H1 (cell line): ENCODE results near the gene SLTM. TPM values are rescaled to one million over a fixed set of nuclear protein-coding genes. Genes with fewer than 3 reads are reported as not detected.

ENCODE experiments used
- CTCF ChIA-PET: fragments of 300-600 bp; sonication (Branson Sonifier 250); formaldehyde crosslinking; loops from one replicate; lab custom pipeline; 2021; ENCODE audit not compliant: partially characterized antibody; lab: Charles Lee
- POLR2A ChIA-PET: fragments of 300-600 bp; sonication (Branson Sonifier 250); formaldehyde crosslinking; loops from one replicate; lab custom pipeline; 2021; ENCODE audit warnings: inconsistent platforms; ENCODE audit not compliant: partially characterized antibody; lab: Charles Lee
- DNase-seq, 2 experiments: peaks; one replicate each; pipeline versions ENCODE4 v3.0.0 to v3.0.0-alpha.2; 2010 to 2022; ENCODE audit warnings: low spot score in 2 of 2, low read depth in 1 of 2, mixed read lengths in 1 of 2
- FAIRE-seq: peaks from 2 replicates; lab custom pipeline; 2011; peaks lifted over from hg19 to GRCh38; lab: Jason Lieb, UNC
- H2AFZ ChIP-seq: 2 replicates; pipeline ENCODE4 v1.8.1; 2012; ENCODE audit warnings: low read length, inconsistent platforms
- H2AK5ac ChIP-seq: 2 replicates; pipeline ENCODE4 v1.6.1; 2013; ENCODE audit warnings: low read depth, low read length
- H2BK120ac ChIP-seq: replicated peaks from 2 replicates; pipeline ENCODE3; 2013; ENCODE audit warnings: low read depth, low read length, inconsistent platforms
- H2BK12ac ChIP-seq: 2 replicates; pipeline ENCODE4 v1.6.1; 2013; ENCODE audit warnings: low read depth, low read length
- H2BK15ac ChIP-seq: 2 replicates; pipeline ENCODE4 v1.6.1; 2013; ENCODE audit warnings: low read length
- H2BK20ac ChIP-seq: 2 replicates; pipeline ENCODE4 v1.6.1; 2013; ENCODE audit warnings: low read length
- H2BK5ac ChIP-seq: 2 replicates; pipeline ENCODE4 v1.6.1; 2013; ENCODE audit warnings: low read depth, low read length
- H3K14ac ChIP-seq: 2 replicates; pipeline ENCODE4 v1.6.1; 2013; ENCODE audit warnings: inconsistent platforms; ENCODE audit not compliant: insufficient read length
- H3K18ac ChIP-seq: 2 replicates; pipeline ENCODE4 v1.6.1; 2013; ENCODE audit warnings: low read length; ENCODE audit errors: extremely low read depth
- H3K23ac ChIP-seq: 2 replicates; pipeline ENCODE4 v1.6.1; 2013; ENCODE audit warnings: inconsistent platforms; ENCODE audit not compliant: insufficient read length
- H3K23me2 ChIP-seq: 2 replicates; pipeline ENCODE4 v1.6.1; 2013; ENCODE audit warnings: low read depth, low read length
- H3K27ac ChIP-seq: 2 replicates; pipeline ENCODE4 v1.6.1; 2011; ENCODE audit warnings: low read depth, low read length, inconsistent platforms
- H3K27me3 ChIP-seq, 4 experiments: replicated peaks in 1 of 4; 1 replicate in 1 of 4; 2 replicates in 3 of 4; pipeline versions ENCODE4 v1.6.1 to v1.8.1; 2011 to 2013; ENCODE audit warnings: low read length in 3 of 4, mild to moderate bottlenecking in 3 of 4, inconsistent platforms in 2 of 4, mixed read lengths in 2 of 4, moderate library complexity in 1 of 4; ENCODE audit not compliant: control insufficient read depth in 3 of 4, insufficient read depth in 3 of 4; ENCODE audit errors: extremely low read depth in 1 of 4
- H3K36me3 ChIP-seq, 4 experiments: 2 replicates each; pipeline versions ENCODE4 v1.6.1 to v1.8.1; 2011 to 2013; ENCODE audit warnings: mild to moderate bottlenecking in 4 of 4, low read length in 3 of 4, moderate library complexity in 2 of 4, control low read depth in 1 of 4, inconsistent platforms in 1 of 4; ENCODE audit not compliant: insufficient read depth in 4 of 4, control insufficient read depth in 2 of 4
- H3K4ac ChIP-seq: replicated peaks from 2 replicates; pipeline ENCODE3; 2013; ENCODE audit warnings: low read length, low read depth, mixed read lengths, inconsistent platforms; ENCODE audit not compliant: insufficient read length
- H3K4me1 ChIP-seq, 4 experiments: replicated peaks in 1 of 4; 1 replicate in 1 of 4; 2 replicates in 3 of 4; pipeline versions ENCODE4 v1.6.1 to v1.8.1; 2011 to 2013; ENCODE audit warnings: low read length in 3 of 4, inconsistent platforms in 2 of 4, mixed read lengths in 1 of 4; ENCODE audit not compliant: insufficient read depth in 4 of 4, control insufficient read depth in 3 of 4
- H3K4me2 ChIP-seq, 2 experiments: 2 replicates each; pipeline versions ENCODE4 v1.6.1 to v1.8.1; 2011 to 2013; ENCODE audit warnings: low read depth in 2 of 2, low read length in 2 of 2, control low read depth in 1 of 2, inconsistent platforms in 1 of 2, mild to moderate bottlenecking in 1 of 2; ENCODE audit not compliant: insufficient read depth in 1 of 2
- H3K4me3 ChIP-seq, 4 experiments: fragments of 200-600, 300-600 bp in 1 of 4; sonication (generic), shearing (Covaris generic), sonication (Bioruptor Twin) in 1 of 4; 2 replicates each; pipeline versions ENCODE4 v1.5.1 to v1.8.1; 2011 to 2016; ENCODE audit warnings: low read length in 4 of 4, low read depth in 3 of 4, control low read depth in 2 of 4, inconsistent platforms in 2 of 4, mild to moderate bottlenecking in 2 of 4, mixed read lengths in 1 of 4, moderate library complexity in 1 of 4; ENCODE audit not compliant: insufficient read depth in 2 of 4; ENCODE audit errors: extremely low read depth in 1 of 4
- H3K56ac ChIP-seq: replicated peaks from 2 replicates; pipeline ENCODE3; 2013; ENCODE audit warnings: low read depth, mild to moderate bottlenecking, mixed read lengths, low read length, inconsistent platforms; ENCODE audit not compliant: insufficient read length
- H3K79me1 ChIP-seq: 2 replicates; pipeline ENCODE4 v1.6.1; 2013; ENCODE audit warnings: low read depth, low read length, control low read depth
- H3K79me2 ChIP-seq, 2 experiments: 2 replicates each; pipeline versions ENCODE4 v1.6.1 to v1.8.1; 2012 to 2013; ENCODE audit warnings: low read length in 2 of 2, mild to moderate bottlenecking in 2 of 2, inconsistent platforms in 1 of 2; ENCODE audit not compliant: insufficient read depth in 2 of 2, control insufficient read depth in 1 of 2
- H3K9ac ChIP-seq, 4 experiments: replicated peaks in 1 of 4; 1 replicate in 1 of 4; 2 replicates in 3 of 4; pipeline versions ENCODE4 v1.6.1 to v1.8.1; 2011 to 2013; ENCODE audit warnings: low read depth in 3 of 4, low read length in 3 of 4, control low read depth in 2 of 4, mild to moderate bottlenecking in 2 of 4, moderate library complexity in 2 of 4, inconsistent platforms in 1 of 4; ENCODE audit errors: extremely low read depth in 1 of 4
- H3K9me3 ChIP-seq, 2 experiments: 2 replicates each; pipeline versions ENCODE4 v1.6.1 to v1.8.1; 2012 to 2013; ENCODE audit warnings: mild to moderate bottlenecking in 2 of 2, moderate library complexity in 2 of 2, control low read depth in 1 of 2, inconsistent platforms in 1 of 2, low read depth in 1 of 2, low read length in 1 of 2, mixed read lengths in 1 of 2; ENCODE audit not compliant: insufficient read depth in 2 of 2
- H4K20me1 ChIP-seq, 2 experiments: replicated peaks in 1 of 2; 2 replicates each; pipeline versions ENCODE3 to v1.8.1; 2011 to 2013; ENCODE audit warnings: inconsistent platforms in 2 of 2, low read length in 2 of 2, mild to moderate bottlenecking in 1 of 2; ENCODE audit not compliant: insufficient read depth in 2 of 2, control insufficient read depth in 1 of 2
- H4K5ac ChIP-seq: 2 replicates; pipeline ENCODE4 v1.6.1; 2013; ENCODE audit warnings: low read length, low read depth, mixed read lengths, inconsistent platforms; ENCODE audit not compliant: insufficient read length
- H4K8ac ChIP-seq: 2 replicates; pipeline ENCODE4 v1.8.0; 2013; ENCODE audit warnings: mild to moderate bottlenecking, moderate library complexity, low read length, inconsistent platforms; ENCODE audit not compliant: insufficient read depth; ENCODE audit errors: extremely low read depth
- H4K91ac ChIP-seq: replicated peaks from 2 replicates; pipeline ENCODE3; 2013; ENCODE audit warnings: low read length, mixed read lengths, inconsistent platforms; ENCODE audit not compliant: insufficient read length
- CBX8 ChIP-seq: fragments of 300-800, 300-1000 bp; sonication (generic); IDR thresholded peaks from 2 replicates; pipeline ENCODE4 v1.7.1; 2016; ENCODE audit warnings: low read depth, low read length, borderline replicate concordance
- RXRA ChIP-seq: IDR thresholded peaks from 2 replicates; pipeline ENCODE4 v1.6.1; 2011; ENCODE audit warnings: low read depth, mild to moderate bottlenecking, low read length, moderate library complexity; ENCODE audit not compliant: insufficient read depth
- SP2 ChIP-seq: IDR thresholded peaks from 2 replicates; pipeline ENCODE4 v1.6.1; 2012; ENCODE audit warnings: mild to moderate bottlenecking, low read length, inconsistent platforms
- WGBS, 2 experiments: shearing (Covaris generic) in 1 of 2; methylation state at CpG; one replicate each; pipeline versions ENCODE4 v1.1.6 to v1.1.7; 2013 to 2015; ENCODE audit warnings: low lambda C conversion rate in 2 of 2, mixed read lengths in 2 of 2, inconsistent platforms in 1 of 2, low coverage in 1 of 2, missing lambda C conversion rate in 1 of 2; ENCODE audit not compliant: insufficient replicate concordance in 2 of 2, insufficient coverage in 1 of 2, insufficient read length in 1 of 2; ENCODE audit errors: extremely low coverage in 1 of 2, missing lambda C conversion rate in 1 of 2; 5-methylcytosine and 5-hydroxymethylcytosine counted together
- polyA plus RNA-seq, 7 experiments: library from polyadenylated mRNA; depleted of rRNA in 3 of 7; stranded (reverse) in 5 of 7; unstranded in 2 of 7; fragments of >200 nt in 5 of 7; fragments of 200-250 nt in 2 of 7; gene quantifications; 1 replicate in 5 of 7; 2 replicates in 1 of 7; 4 replicates in 1 of 7; pipeline versions ENCODE4 v1.2.1 to v1.2.3, GENCODE V29; 2011 to 2013; ENCODE audit warnings: missing spikeins in 2 of 7, mixed read lengths in 2 of 7
- total RNA-seq: library from RNA; stranded (reverse); fragmentation: NEBNext Ultra II Directional; extraction: Animal tissue kit (Norgen Biotek cat#: 25700); gene quantifications from 2 replicates; pipeline ENCODE4 v1.2.1, GENCODE V29; 2021

The SLTM gene
- total and polyA plus RNA-seq, 2 of the 8 experiments (the other 6 are each of a cell fraction or from before 2014, with no cell fraction given) = 30.8 to 149 TPM

GRCh38 chr15:58830556-58830955, 102.9 kb downstream of the SLTM start:
- H2BK20ac ChIP-seq = no peak overlapping the region
- H3K4me1 ChIP-seq = peaks cover 2 to 14% (median 12%) of the 10 kb centered on the region in 4 experiments; a peak in 4 of 7 replicates
- ChIA-PET POLR2A (no interaction called here), CTCF (interaction anchor here (0.9 to 1.0 kb wide), 2 partner anchors 9 to 12 kb away, joined by 3 read pairs; no protein-coding TSS in a partner anchor)
- no peak overlapping the region for H3K4ac ChIP-seq
- no peaks in the 10 kb centered on the region for H3K79me2 ChIP-seq
- no peaks in the 10 kb centered on the region for H3K23me2 ChIP-seq
- no peak overlapping the region for H3K4me3 ChIP-seq
- H3K36me3 ChIP-seq = no peaks in the 10 kb centered on the region; a peak in 1 of 8 replicates
- no peak overlapping the region for H2AFZ ChIP-seq
- no peak overlapping the region for H3K23ac ChIP-seq
- H3K14ac ChIP-seq = no peak overlapping the region
- no peak overlapping the region for H4K8ac ChIP-seq
- no peak overlapping the region for H2BK5ac ChIP-seq
- no peak overlapping the region for H3K27ac ChIP-seq
- H3K9ac ChIP-seq = no peak overlapping the region
- no peak overlapping the region; the same call in 1 of the 2 replicates for H2AK5ac ChIP-seq
- no peak overlapping the region for H4K91ac ChIP-seq
- no peaks in the 10 kb centered on the region for H3K9me3 ChIP-seq
- H4K20me1 ChIP-seq = no peaks in the 10 kb centered on the region
- no peak for DNase-seq
- no peak for FAIRE-seq
- no peak overlapping the region for H2BK120ac ChIP-seq
- WGBS, 2 experiments = 90% methylated on average over 2 of the region's 2 CpGs; no CpG with 5 or more reads in 1 of the 2 experiments
- H3K18ac ChIP-seq = no peak overlapping the region
- no peaks in the 10 kb centered on the region for H3K27me3 ChIP-seq
- no peaks in the 10 kb centered on the region for H3K79me1 ChIP-seq
- H3K4me2 ChIP-seq = no peak overlapping the region
- no peak overlapping the region for H2BK15ac ChIP-seq
- no peak overlapping the region for H4K5ac ChIP-seq
- no peak overlapping the region for H2BK12ac ChIP-seq
- H3K56ac ChIP-seq = no peak overlapping the region
- TF ChIP-seq SP2 (no peak), CBX8 (no peak), RXRA (no peak)
